Psoas muscle (tissue), 8 donors: Measurements from ENCODE around the gene UNC45A. TPM values are rescaled to one million over a fixed set of nuclear protein-coding genes. Genes with fewer than 3 reads are reported as not detected.

Source experiments
- ATAC-seq, 4 donors: fragments of 200-7000 bp; cut with Tn5 transposase; one replicate each; pipeline ENCODE4 v1.9.1; 2020; ENCODE audit warnings: moderate library complexity in 3 of 4, mild to moderate bottlenecking in 2 of 4
- DNase-seq, 2 donors: peaks; one replicate each; pipeline ENCODE4 v3.0.0-alpha.2; 2020
- H3K27ac ChIP-seq: fragments of 200-600 bp; one replicate; pipeline ENCODE4 v1.8.0; 2022
- H3K27me3 ChIP-seq, 3 donors: fragments of 200-600 bp in 1 of 3; one replicate each; pipeline versions ENCODE4 v1.6.1 to v1.8.0; 2013 to 2022; ENCODE audit warnings: low read length in 2 of 3, mild to moderate bottlenecking in 2 of 3, moderate library complexity in 1 of 3; ENCODE audit not compliant: insufficient read depth in 3 of 3
- H3K36me3 ChIP-seq, 2 donors: fragments of 200-600 bp in 1 of 2; one replicate each; pipeline versions ENCODE4 v1.6.1 to v1.8.0; 2013 to 2022; ENCODE audit warnings: low read depth in 1 of 2, mild to moderate bottlenecking in 1 of 2, moderate library complexity in 1 of 2; ENCODE audit not compliant: insufficient read depth in 1 of 2
- H3K4me1 ChIP-seq: fragments of 200-600 bp; one replicate; pipeline ENCODE4 v1.8.0; 2022
- H3K4me3 ChIP-seq: fragments of 200-600 bp; one replicate; pipeline ENCODE4 v1.8.0; 2022; ENCODE audit warnings: mild to moderate bottlenecking
- H3K9me3 ChIP-seq: fragments of 200-600 bp; one replicate; pipeline ENCODE4 v1.8.0; 2022
- WGBS, 3 donors: extraction: QIAGEN DNeasy Blood & Tissue Kit; methylation state at CpG; one replicate each; pipeline versions ENCODE4 v1.1.6 to v1.1.7; 2013; 5-methylcytosine and 5-hydroxymethylcytosine counted together
- intact Hi-C, 2 donors: fragments of 100-400 bp; cut with DNase I; formaldehyde crosslinking; loops; one replicate each; pipeline versions ENCODE4 v1.11.0 to v1.14.2; 2022
- polyA plus RNA-seq, 3 donors: library from polyadenylated mRNA; stranded (reverse); fragments of 200-250 nt; gene quantifications; one replicate each; pipeline ENCODE4 v1.2.3, GENCODE V29; 2013
- total RNA-seq, 4 donors: library from RNA; stranded (reverse); fragmentation: NEBNext Ultra II Directional in 2 of 4; extraction: Animal tissue kit (Norgen Biotek cat#: 25700) in 2 of 4; gene quantifications; one replicate each; pipeline versions ENCODE4 v1.2.1 to v1.2.4, GENCODE V29; 2021 to 2023
- TF ChIP-seq, protein P1 (sequence below): fragments of 200-600 bp; IDR thresholded peaks from one replicate; pipeline ENCODE4 v1.8.0; 2022; ENCODE audit warnings: antibody characterized with exemption
- donor health status: healthy with polysubstance abuse.
- donor health status: DM: no; HTN: no; CAD: no; lungs with moderate emphysema.
- donor health status: Bipolar disorder and iron deficiency.
- donor health status: healthy.
- donor health status: DM: yes; HTN: yes; CAD: no.
- donor health status: DM: no; HTN: no; CAD: no.
- donor health status: DM: no; HTN: no; CAD: no.
- donor health status: DM: yes; HTN: yes; CAD: no.

UNC45A gene
- total and polyA plus RNA-seq, 7 donors: 9.2 to 17.5 (median 12.0) TPM

DNA sequence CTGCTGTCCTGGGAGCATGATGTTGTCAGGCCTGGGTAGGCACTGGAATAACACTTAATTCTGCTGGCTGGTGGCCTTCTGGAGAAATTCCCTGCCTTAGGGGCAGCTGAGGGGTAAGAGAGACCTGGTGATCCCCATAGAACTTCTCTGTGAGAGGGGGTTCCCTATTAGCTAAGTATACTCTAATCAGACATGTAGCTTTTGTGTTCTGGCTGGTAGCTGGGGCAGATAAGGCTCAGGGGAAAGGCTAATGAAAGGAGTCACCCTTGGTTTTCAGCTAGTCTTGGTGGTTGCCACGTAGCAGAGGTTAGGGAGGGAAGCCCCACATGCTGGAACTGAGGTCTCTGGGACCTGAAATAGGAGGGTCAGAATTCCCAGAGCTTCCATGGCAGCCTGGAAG, 1.8 kb upstream of the UNC45A start:
- ATAC-seq (no peak), DNase-seq (peak in 1 of 2 donors; percentile 41)
- Histone ChIP-seq H3K4me1 (peaks cover 40% of the 10 kb centered on the region), H3K27ac (no peak overlapping the region), H3K27me3 (no peaks in the 10 kb centered on the region), H3K36me3 (peaks cover 0 to 20% of the 10 kb centered on the region in 2 donors), H3K9me3 (no peaks in the 10 kb centered on the region), H3K4me3 (no peak overlapping the region)
- intact Hi-C loops: loop anchor here (2.0 kb wide), 2 partner anchors 30 to 284 kb away; partner anchors contain the start of gene MAN2A2 (in 1 of the 2)
- TF ChIP-seq, protein P1, sequence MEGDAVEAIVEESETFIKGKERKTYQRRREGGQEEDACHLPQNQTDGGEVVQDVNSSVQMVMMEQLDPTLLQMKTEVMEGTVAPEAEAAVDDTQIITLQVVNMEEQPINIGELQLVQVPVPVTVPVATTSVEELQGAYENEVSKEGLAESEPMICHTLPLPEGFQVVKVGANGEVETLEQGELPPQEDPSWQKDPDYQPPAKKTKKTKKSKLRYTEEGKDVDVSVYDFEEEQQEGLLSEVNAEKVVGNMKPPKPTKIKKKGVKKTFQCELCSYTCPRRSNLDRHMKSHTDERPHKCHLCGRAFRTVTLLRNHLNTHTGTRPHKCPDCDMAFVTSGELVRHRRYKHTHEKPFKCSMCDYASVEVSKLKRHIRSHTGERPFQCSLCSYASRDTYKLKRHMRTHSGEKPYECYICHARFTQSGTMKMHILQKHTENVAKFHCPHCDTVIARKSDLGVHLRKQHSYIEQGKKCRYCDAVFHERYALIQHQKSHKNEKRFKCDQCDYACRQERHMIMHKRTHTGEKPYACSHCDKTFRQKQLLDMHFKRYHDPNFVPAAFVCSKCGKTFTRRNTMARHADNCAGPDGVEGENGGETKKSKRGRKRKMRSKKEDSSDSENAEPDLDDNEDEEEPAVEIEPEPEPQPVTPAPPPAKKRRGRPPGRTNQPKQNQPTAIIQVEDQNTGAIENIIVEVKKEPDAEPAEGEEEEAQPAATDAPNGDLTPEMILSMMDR: no peak
- 78 to 88% (median 83%) methylated on average over 1 of the region's 1 CpG for WGBS, 3 donors

DNA sequence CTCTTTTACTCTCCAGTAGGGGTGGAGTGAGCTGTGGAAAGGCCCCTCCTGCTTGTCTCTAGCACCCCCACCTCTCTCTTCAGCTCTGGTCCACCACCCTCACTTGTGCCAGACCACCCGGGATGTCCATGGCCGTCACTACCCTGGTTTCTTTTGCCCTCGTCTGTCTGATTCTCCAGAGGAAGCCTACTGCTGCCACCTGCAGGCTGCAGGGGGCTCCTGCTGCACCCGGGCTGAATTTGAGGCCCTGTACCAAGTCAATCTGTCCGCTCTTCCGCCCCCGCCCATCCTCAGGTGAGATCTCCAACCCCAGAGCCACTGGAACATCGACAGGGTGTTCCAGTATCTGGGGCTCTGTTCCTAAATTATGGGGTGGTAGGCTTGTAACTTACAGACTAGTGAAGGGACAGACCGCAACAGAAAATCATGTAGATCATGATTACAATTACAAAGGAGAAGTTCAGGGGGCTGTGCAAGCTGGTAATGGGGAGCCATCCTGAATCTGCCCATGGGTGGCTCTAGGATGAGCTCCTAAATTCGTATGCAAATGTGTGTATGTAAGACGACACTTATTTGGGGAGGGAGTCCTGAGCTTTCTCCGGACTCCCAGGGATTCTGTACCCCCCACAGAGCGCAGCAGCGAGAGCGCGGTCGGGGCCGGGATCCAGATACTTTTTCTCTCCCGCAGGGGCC, 683 bp upstream of the UNC45A start:
- DNase-seq (peak; percentile 86 to 91), ATAC-seq (peak; percentile 39 to 67 (median 60))
- Histone ChIP-seq H3K9me3 (no peaks in the 10 kb centered on the region), H3K4me3 (peak overlapping the region; percentile 84), H3K27ac (peak overlapping the region; percentile 74), H3K36me3 (peaks cover under 1 to 31% of the 10 kb centered on the region in 2 donors), H3K27me3 (no peaks in the 10 kb centered on the region), H3K4me1 (peaks cover 32% of the 10 kb centered on the region)
- 2 to 4% (median 2%) methylated on average over 19 of the region's 19 CpGs for WGBS, 3 donors
- intact Hi-C loops: no loop called here
- TF ChIP-seq, protein P1: peak; percentile 83

GRCh38 chr15:90936823-90937222, 1.7 kb downstream of the UNC45A start:
- H3K27me3 ChIP-seq: no peaks in the 10 kb centered on the region
- peaks cover 17% of the 10 kb centered on the region for H3K4me1 ChIP-seq
- TF ChIP-seq, protein P1: no peak
- intact Hi-C loops: no loop called here
- no peaks in the 10 kb centered on the region for H3K9me3 ChIP-seq
- 73 to 89% (median 76%) methylated on average over 1 of the region's 1 CpG for WGBS, 3 donors
- no peak overlapping the region for H3K27ac ChIP-seq
- DNase-seq (no peak), ATAC-seq (no peak)
- H3K36me3 ChIP-seq: peaks cover 3 to 55% of the 10 kb centered on the region in 2 donors
- H3K4me3 ChIP-seq: no peak overlapping the region

DNA sequence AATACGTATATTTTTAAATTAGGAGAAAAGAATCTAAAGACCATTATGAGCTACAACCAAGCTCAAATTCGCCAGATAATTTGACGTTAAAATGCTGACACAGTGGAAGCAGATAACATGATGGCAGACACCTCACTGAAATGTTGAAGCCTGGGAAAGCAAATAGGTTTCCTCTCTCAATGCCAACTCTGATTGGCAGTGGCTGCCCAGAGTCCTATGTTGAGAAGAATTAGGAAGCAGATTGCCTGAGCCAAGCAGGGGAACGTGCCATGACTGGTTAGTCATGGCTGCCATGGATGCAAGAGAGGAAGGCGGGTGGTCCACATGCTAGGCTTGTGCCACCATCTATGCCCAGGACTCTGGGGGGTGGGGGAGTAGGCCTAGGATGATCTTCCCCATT, 3.2 kb downstream of the UNC45A start:
- Histone ChIP-seq H3K9me3 (no peaks in the 10 kb centered on the region), H3K27me3 (no peaks in the 10 kb centered on the region), H3K4me3 (no peak overlapping the region), H3K36me3 (peaks cover 3 to 70% of the 10 kb centered on the region in 2 donors), H3K27ac (no peak overlapping the region), H3K4me1 (peaks cover 15% of the 10 kb centered on the region)
- WGBS, 3 donors: 75 to 84% (median 81%) methylated on average over 5 of the region's 5 CpGs
- ATAC-seq (no peak), DNase-seq (no peak)
- TF ChIP-seq, protein P1: no peak
- intact Hi-C loops: no loop called here

GRCh38 chr15:90939756-90940155, 4.7 kb downstream of the UNC45A start:
- peaks cover 5% of the 10 kb centered on the region for H3K4me1 ChIP-seq
- DNase-seq: no peak
- H3K27ac ChIP-seq: no peak overlapping the region
- no peaks in the 10 kb centered on the region for H3K27me3 ChIP-seq
- H3K9me3 ChIP-seq: no peaks in the 10 kb centered on the region
- H3K4me3 ChIP-seq: no peak overlapping the region
- intact Hi-C loops: no loop called here
- H3K36me3 ChIP-seq: peaks cover 3 to 85% of the 10 kb centered on the region in 2 donors
- TF ChIP-seq, protein P1: no peak
- WGBS, 3 donors: 69 to 95% (median 80%) methylated on average over 7 of the region's 7 CpGs
- ATAC-seq: no peak
